ENCODE results near the gene GAB4. TPM values are rescaled to one million over a fixed set of nuclear protein-coding genes. Genes with fewer than 3 reads are reported as not detected.

GAB4 gene
- total and polyA plus RNA-seq, 2 of the 8 experiments (the other 6 are each of a cell fraction or from before 2014, with no cell fraction given), result 0.03 to 0.17 TPM

DNA sequence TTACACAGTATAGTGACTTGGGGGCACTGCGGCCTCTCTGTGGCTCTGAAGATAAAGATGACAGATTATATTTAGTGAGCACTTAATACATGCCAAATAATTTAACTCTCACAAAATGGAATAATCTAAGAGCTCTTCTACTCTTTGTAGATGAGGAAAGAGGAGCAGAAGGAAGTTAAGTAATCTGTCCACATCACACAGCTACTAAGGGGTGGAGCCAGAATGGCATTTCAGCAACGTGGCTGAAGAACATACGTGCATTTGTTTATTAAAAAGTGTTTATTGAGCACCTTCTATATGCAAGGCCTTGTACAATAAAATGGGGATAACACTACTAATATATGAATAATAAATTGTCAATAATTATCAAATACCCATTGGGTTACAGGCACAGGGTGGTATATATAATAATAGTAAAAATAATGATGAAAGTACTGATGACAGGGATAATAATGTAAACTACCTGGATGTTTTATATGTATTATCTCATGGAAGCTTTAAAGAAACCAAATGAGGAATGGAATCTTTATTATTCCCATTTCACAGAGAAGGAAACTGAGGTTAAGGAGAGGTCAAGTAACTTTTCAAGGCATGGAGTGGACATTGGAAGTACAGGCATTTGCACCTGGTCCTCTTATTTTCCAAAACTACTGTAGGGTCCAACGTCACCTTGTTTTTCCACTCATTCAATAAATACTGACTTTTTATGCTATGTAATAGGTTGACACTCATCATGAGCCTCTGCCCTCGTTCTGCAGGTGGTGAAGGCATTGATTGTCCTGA lies 38.7 kb upstream of the GAB4 start:
- Histone ChIP-seq H3K4ac (replicated peaks; ENCODE audit: insufficient read length, low read depth, low read length) (no peak overlapping the region), H4K20me1 (replicated peaks in 1 of 2; ENCODE audit: control insufficient read depth in 1 of 2, insufficient read depth in 2 of 2, low read length in 2 of 2) (no peaks in the 10 kb centered on the region), H3K27me3 (replicated peaks in 1 of 4; ENCODE audit: control insufficient read depth in 3 of 4, extremely low read depth in 1 of 4, insufficient read depth in 3 of 4, low read length in 3 of 4) (no peaks in the 10 kb centered on the region; a peak in 3 of 7 replicates), H3K4me1 (replicated peaks in 1 of 4; ENCODE audit: control insufficient read depth in 3 of 4, insufficient read depth in 4 of 4, low read length in 3 of 4) (no peaks in the 10 kb centered on the region), H3K23ac (ENCODE audit: insufficient read length) (no peak overlapping the region), H4K8ac (ENCODE audit: extremely low read depth, insufficient read depth, low read length) (no peak overlapping the region), H2AFZ (ENCODE audit: low read length) (no peak overlapping the region), H2BK15ac (ENCODE audit: low read length) (no peak overlapping the region), H2BK20ac (ENCODE audit: low read length) (no peak overlapping the region), H3K18ac (ENCODE audit: extremely low read depth, low read length) (no peak overlapping the region), H2BK12ac (ENCODE audit: low read depth, low read length) (no peak overlapping the region), H2AK5ac (ENCODE audit: low read depth, low read length) (no peak overlapping the region), H3K9ac (replicated peaks in 1 of 4; ENCODE audit: extremely low read depth in 1 of 4, low read depth in 3 of 4, low read length in 3 of 4) (no peak overlapping the region), H3K9me3 (ENCODE audit: insufficient read depth in 2 of 2, low read depth in 1 of 2, low read length in 1 of 2) (no peaks in the 10 kb centered on the region), H3K27ac (ENCODE audit: low read depth, low read length) (no peak overlapping the region), H3K23me2 (ENCODE audit: low read depth, low read length) (no peaks in the 10 kb centered on the region), H4K5ac (ENCODE audit: insufficient read length, low read depth, low read length) (no peak overlapping the region), H3K36me3 (ENCODE audit: control insufficient read depth in 2 of 4, insufficient read depth in 4 of 4, low read length in 3 of 4) (no peaks in the 10 kb centered on the region), H3K4me3 (ENCODE audit: extremely low read depth in 1 of 4, insufficient read depth in 2 of 4, low read depth in 3 of 4, low read length in 4 of 4) (no peak overlapping the region), H2BK5ac (ENCODE audit: low read depth, low read length) (no peak overlapping the region), H3K4me2 (ENCODE audit: insufficient read depth in 1 of 2, low read depth in 2 of 2, low read length in 2 of 2) (no peak overlapping the region), H4K91ac (replicated peaks; ENCODE audit: insufficient read length, low read length) (no peak overlapping the region), H3K79me1 (ENCODE audit: low read depth, low read length) (no peaks in the 10 kb centered on the region), H3K79me2 (ENCODE audit: control insufficient read depth in 1 of 2, insufficient read depth in 2 of 2, low read length in 2 of 2) (no peaks in the 10 kb centered on the region), H2BK120ac (replicated peaks; ENCODE audit: low read depth, low read length) (no peak overlapping the region), H3K14ac (ENCODE audit: insufficient read length) (no peak overlapping the region), H3K56ac (replicated peaks; ENCODE audit: insufficient read length, low read depth, low read length) (no peak overlapping the region)
- no peak for TF ChIP-seq ZNF274 (IDR thresholded peaks at IDR 0.05; ENCODE audit: borderline replicate concordance, extremely low read depth, low read length)
- TF ChIP-seq POU5F1 (IDR thresholded peaks at IDR 0.05; ENCODE audit: low read depth, low read length), result no peak
- no peak for TF ChIP-seq SP1 (IDR thresholded peaks at IDR 0.05; ENCODE audit: low read depth, low read length)
- TF ChIP-seq KDM4A (IDR thresholded peaks at IDR 0.05; ENCODE audit: low read depth, low read length, severe bottlenecking), result no peak
- TF ChIP-seq SP2 (IDR thresholded peaks at IDR 0.05; ENCODE audit: low read length), result no peak
- TF ChIP-seq BCL11A (IDR thresholded peaks at IDR 0.05; ENCODE audit: low read depth in 2 of 2, low read length in 2 of 2), result no peak
- TF ChIP-seq BACH1 (IDR thresholded peaks at IDR 0.05; ENCODE audit: low read length), result no peak
- TF ChIP-seq CBX5 (IDR thresholded peaks at IDR 0.05; ENCODE audit: low read depth, low read length), result no peak
- TF ChIP-seq SRF (IDR thresholded peaks at IDR 0.05; ENCODE audit: low read depth, low read length), result no peak
- FAIRE-seq, result no peak
- no peak for DNase-seq (ENCODE audit: low read depth in 1 of 2, low spot score in 2 of 2)
- CTCF ChIA-PET (ENCODE audit: partially characterized antibody), result interaction anchor here (0.9 to 3.0 kb wide), 2 partner anchors 8 to 11 kb away, joined by 3 to 12 read pairs; no protein-coding TSS in a partner anchor
- WGBS, 2 experiments (ENCODE audit: extremely low coverage in 1 of 2, insufficient coverage in 1 of 2, insufficient read length in 1 of 2, insufficient replicate concordance in 2 of 2, low coverage in 1 of 2, low lambda C conversion rate in 2 of 2, missing lambda C conversion rate in 1 of 2), result 76% methylated on average over 5 of the region's 5 CpGs; no CpG with 5 or more reads in 1 of the 2 experiments
- POLR2A ChIA-PET (ENCODE audit: partially characterized antibody), result no interaction called here

Data from H1 (cell line).